ENCODE results near the gene ARID3A. TPM values are rescaled to one million over a fixed set of nuclear protein-coding genes. Genes with fewer than 3 reads are reported as not detected.

Gene ARID3A
- total and polyA plus RNA-seq, 2 of the 4 experiments (the other 2 are of a cell fraction): 16.0 to 23.1 TPM

GRCh38 chr19:887599-887998 is 38.2 kb upstream of the ARID3A start:
- no peak overlapping the region for H3K56ac ChIP-seq (ENCODE audit: extremely low read depth, insufficient read depth, low read length)
- peaks cover 67% of the 10 kb centered on the region for H3K36me3 ChIP-seq (ENCODE audit: control insufficient read depth, insufficient read depth, low read length)
- peaks cover 13 to 44% of the 10 kb centered on the region in 2 experiments; a peak in 3 of 4 replicates for H3K79me1 ChIP-seq (ENCODE audit: low read depth in 1 of 2, low read length in 2 of 2)
- DNase-seq (no peak), ATAC-seq (ENCODE audit: low read depth) (no peak)
- no peaks in the 10 kb centered on the region for H3K27me3 ChIP-seq (ENCODE audit: control insufficient read depth, insufficient read depth, low read length)
- H3K4me1 ChIP-seq (ENCODE audit: control insufficient read depth, insufficient read depth, low read length): no peaks in the 10 kb centered on the region
- no peak overlapping the region for H3K14ac ChIP-seq (replicated peaks; ENCODE audit: low read depth, low read length)
- no peak overlapping the region for H3K4me3 ChIP-seq (ENCODE audit: insufficient read depth, low read depth, low read length)
- no peak overlapping the region for H4K5ac ChIP-seq (ENCODE audit: low read depth, low read length)
- in situ Hi-C loops (cut with MboI; ENCODE audit: low sequenced_read_pairs) (no loop called here), intact Hi-C loops (cut with micrococcal nuclease) (no loop called here), dilution Hi-C loops (cut with HindIII; ENCODE audit: low sequenced_read_pairs, unreplicated experiment) (no loop called here)
- no peak overlapping the region for H3K4me2 ChIP-seq (ENCODE audit: low read depth, low read length)
- WGBS, 2 experiments (ENCODE audit: extremely low coverage in 2 of 2, insufficient read length in 1 of 2): 93% methylated on average over 4 of the region's 10 CpGs; no CpG with 5 or more reads in 1 of the 2 experiments
- no peak overlapping the region for H2BK15ac ChIP-seq (ENCODE audit: low read depth, low read length)
- H3K4ac ChIP-seq (ENCODE audit: low read depth, low read length): no peak overlapping the region
- no peak overlapping the region for H3K27ac ChIP-seq (ENCODE audit: insufficient read depth, low read length)
- no peak overlapping the region for H4K91ac ChIP-seq (ENCODE audit: insufficient read depth, low read depth, low read length)
- H4K8ac ChIP-seq (ENCODE audit: low read depth in 2 of 2, low read length in 2 of 2): no peak overlapping the region
- no peak overlapping the region for H2AK9ac ChIP-seq (replicated peaks; ENCODE audit: low read depth, low read length, poor library complexity)
- no peaks in the 10 kb centered on the region for H3K9me3 ChIP-seq (ENCODE audit: control insufficient read depth, insufficient read depth, low read length)
- no peak overlapping the region for H2AK5ac ChIP-seq (ENCODE audit: low read depth, low read length)
- no peaks in the 10 kb centered on the region for H3K9me1 ChIP-seq (ENCODE audit: insufficient read depth, low read length)
- POLR2A ChIA-PET (ENCODE audit: unreplicated experiment): interaction anchor here (0.7 kb wide), 1 partner anchor 51 kb away, joined by 21 read pairs; no protein-coding TSS in a partner anchor
- no peak overlapping the region for H3K18ac ChIP-seq (ENCODE audit: low read depth, low read length)
- H4K20me1 ChIP-seq (ENCODE audit: insufficient read depth, low read length): peaks cover 3% of the 10 kb centered on the region
- no peak overlapping the region for H3K23ac ChIP-seq (ENCODE audit: low read depth, low read length)
- no TSS peak for BruUV-seq (replicated peaks)
- H3K9ac ChIP-seq (ENCODE audit: low read depth, low read length): no peak overlapping the region
- H2AFZ ChIP-seq (replicated peaks; ENCODE audit: low read length, poor library complexity): no peak overlapping the region
- H2BK120ac ChIP-seq (ENCODE audit: low read depth, low read length): no peak overlapping the region
- CTCF ChIA-PET: no interaction called here
- H2BK20ac ChIP-seq (ENCODE audit: low read depth, low read length): no peak overlapping the region
- H2BK5ac ChIP-seq (ENCODE audit: low read depth, low read length, poor library complexity, severe bottlenecking): no peak overlapping the region
- no peak for TF ChIP-seq POLR2A (IDR thresholded peaks at IDR 0.05; ENCODE audit: low read depth, low read length)
- no peak for TF ChIP-seq BHLHE40 (IDR thresholded peaks at IDR 0.05; ENCODE audit: low read depth, low read length)
- TF ChIP-seq MAFK (IDR thresholded peaks at IDR 0.05; ENCODE audit: low read depth, low read length): no peak
- no peak for TF ChIP-seq CTCF (conservative IDR thresholded peaks at IDR 0.05; ENCODE audit: low read depth, low read length)
- TF ChIP-seq CEBPB (IDR thresholded peaks at IDR 0.05; ENCODE audit: low read depth, low read length): no peak
- no peak for TF ChIP-seq RFX5 (IDR thresholded peaks at IDR 0.05; ENCODE audit: low read depth, low read length)
- TF ChIP-seq RAD21 (IDR thresholded peaks at IDR 0.05; ENCODE audit: low read length): no peak
- no peak for TF ChIP-seq RCOR1 (IDR thresholded peaks at IDR 0.05; ENCODE audit: insufficient replicate concordance, low read length)
- TF ChIP-seq USF2 (IDR thresholded peaks at IDR 0.05; ENCODE audit: low read depth, low read length): no peak
- TF ChIP-seq CHD1 (IDR thresholded peaks at IDR 0.05; ENCODE audit: low read depth, low read length): no peak
- TF ChIP-seq NFE2L2 (IDR thresholded peaks at IDR 0.05; ENCODE audit: low read depth, low read length): no peak
- no peak for TF ChIP-seq MAZ (IDR thresholded peaks at IDR 0.05; ENCODE audit: borderline replicate concordance, low read depth, low read length)

Measured in IMR-90 (cell line).